Upper lobe of left lung (tissue), 4 donors: Measurements from ENCODE around the gene NRXN3.

Experiments
- CTCF ChIP-seq, 6 experiments: fragments of 450-650 bp in 4 of 6; fragments of 200-600 bp in 2 of 6; sonication (generic) in 2 of 6; IDR thresholded peaks; one replicate each; pipeline ENCODE4 v1.5.1; 2016 to 2019; ENCODE audit warnings: antibody characterized with exemption in 6 of 6
- POLR2A ChIP-seq, 4 donors: fragments of 450-650 bp; IDR thresholded peaks; one replicate each; pipeline ENCODE4 v1.5.1; 2016 to 2017; ENCODE audit warnings: antibody characterized with exemption in 4 of 4, mild to moderate bottlenecking in 2 of 4
- POLR2AphosphoS5 ChIP-seq, 2 donors: sonication (generic); formaldehyde crosslinking; IDR thresholded peaks; one replicate each; pipeline ENCODE4 v1.5.1; 2017; ENCODE audit warnings: antibody characterized with exemption in 2 of 2

GRCh38 chr14:79334272-79334671, 1164.1 kb downstream of the NRXN3 start:
- TF ChIP-seq CTCF (IDR thresholded peaks at IDR 0.05) (no peak), POLR2AphosphoS5 (IDR thresholded peaks at IDR 0.05) (no peak), POLR2A (IDR thresholded peaks at IDR 0.05) (no peak)
